VCaP (cell line): Measurements from ENCODE around the gene ZNF710.
A peak's percentile ranks its signal among the peaks of the same experiment; 100 is the strongest.

Experiments
- H3K27ac ChIP-seq: fragments of 450-650 bp; 2 replicates; pipeline ENCODE4 v1.5.1; 2017
- TF ChIP-seq, protein P1 (sequence below): fragments of 450-650 bp; conservative IDR thresholded peaks from 2 replicates; pipeline ENCODE4 v1.5.1; 2017; ENCODE audit warnings: mild to moderate bottlenecking, moderate library complexity

Gene ZNF710

DNA sequence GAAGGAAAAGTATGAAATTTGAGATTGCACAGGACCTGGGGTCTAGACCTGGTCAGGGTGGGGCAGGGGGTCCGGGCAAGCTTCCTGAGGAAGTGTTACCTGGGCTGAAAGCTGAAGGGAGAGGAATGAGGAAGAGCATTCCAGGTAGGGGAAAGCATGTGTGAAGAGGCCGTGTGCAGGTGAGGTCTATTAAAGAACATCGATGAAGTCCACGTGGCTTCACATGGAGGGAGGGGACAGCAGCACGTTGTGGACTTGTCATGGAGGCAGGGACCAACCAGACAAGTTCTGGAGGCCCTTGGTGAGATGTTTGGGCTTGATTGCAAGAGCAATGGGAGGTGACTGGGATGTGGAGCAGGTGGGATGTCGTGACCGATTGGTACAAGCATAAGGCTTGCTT is 54.1 kb downstream of the ZNF710 start:
- TF ChIP-seq, protein P1, sequence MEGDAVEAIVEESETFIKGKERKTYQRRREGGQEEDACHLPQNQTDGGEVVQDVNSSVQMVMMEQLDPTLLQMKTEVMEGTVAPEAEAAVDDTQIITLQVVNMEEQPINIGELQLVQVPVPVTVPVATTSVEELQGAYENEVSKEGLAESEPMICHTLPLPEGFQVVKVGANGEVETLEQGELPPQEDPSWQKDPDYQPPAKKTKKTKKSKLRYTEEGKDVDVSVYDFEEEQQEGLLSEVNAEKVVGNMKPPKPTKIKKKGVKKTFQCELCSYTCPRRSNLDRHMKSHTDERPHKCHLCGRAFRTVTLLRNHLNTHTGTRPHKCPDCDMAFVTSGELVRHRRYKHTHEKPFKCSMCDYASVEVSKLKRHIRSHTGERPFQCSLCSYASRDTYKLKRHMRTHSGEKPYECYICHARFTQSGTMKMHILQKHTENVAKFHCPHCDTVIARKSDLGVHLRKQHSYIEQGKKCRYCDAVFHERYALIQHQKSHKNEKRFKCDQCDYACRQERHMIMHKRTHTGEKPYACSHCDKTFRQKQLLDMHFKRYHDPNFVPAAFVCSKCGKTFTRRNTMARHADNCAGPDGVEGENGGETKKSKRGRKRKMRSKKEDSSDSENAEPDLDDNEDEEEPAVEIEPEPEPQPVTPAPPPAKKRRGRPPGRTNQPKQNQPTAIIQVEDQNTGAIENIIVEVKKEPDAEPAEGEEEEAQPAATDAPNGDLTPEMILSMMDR = no peak
- H3K27ac ChIP-seq = peak overlapping the region; percentile 66

DNA sequence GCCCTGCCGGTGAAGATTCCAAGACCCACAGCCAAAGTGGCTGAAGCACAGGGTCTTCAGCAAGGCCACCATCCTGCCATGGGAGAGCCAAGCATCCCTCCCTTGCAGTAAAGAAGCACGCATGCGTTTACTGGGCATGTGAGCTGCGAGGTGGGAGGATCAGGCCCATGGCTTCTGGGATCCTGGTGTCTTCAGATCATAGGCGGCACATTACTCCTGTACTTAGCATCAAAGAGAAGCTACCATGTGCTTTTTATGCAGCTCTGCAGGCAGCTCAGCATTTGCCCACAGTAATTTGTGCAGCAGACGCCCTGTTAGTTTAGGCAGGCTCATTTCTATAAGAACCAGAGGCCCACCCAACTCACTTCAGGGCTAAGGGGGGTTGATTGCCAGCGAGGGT is 55.4 kb downstream of the ZNF710 start:
- H3K27ac ChIP-seq = peak overlapping the region; percentile 6; the same call in 1 of the 2 replicates
- TF ChIP-seq, protein P1 = no peak

DNA sequence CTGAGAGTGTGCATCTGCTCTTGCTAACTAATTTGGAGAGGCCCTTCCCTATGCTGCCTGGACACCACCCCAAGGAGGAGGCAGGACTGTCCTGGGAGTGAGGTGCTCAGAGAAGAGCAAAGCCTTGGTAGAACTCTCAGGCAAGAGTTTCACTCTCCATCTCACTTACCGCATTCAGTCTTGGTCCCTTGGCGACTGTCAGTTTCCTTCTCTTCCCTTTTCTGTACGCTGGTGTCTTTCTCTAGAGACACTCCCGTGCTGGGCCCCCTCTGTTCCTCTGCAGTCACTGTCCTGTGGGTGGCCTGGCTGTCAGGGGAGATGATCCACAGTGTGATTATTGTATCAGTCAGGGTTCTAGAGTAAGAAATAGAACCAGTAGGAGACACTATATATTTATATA is 57.2 kb downstream of the ZNF710 start:
- H3K27ac ChIP-seq = no peak overlapping the region
- TF ChIP-seq, protein P1 = no peak

DNA sequence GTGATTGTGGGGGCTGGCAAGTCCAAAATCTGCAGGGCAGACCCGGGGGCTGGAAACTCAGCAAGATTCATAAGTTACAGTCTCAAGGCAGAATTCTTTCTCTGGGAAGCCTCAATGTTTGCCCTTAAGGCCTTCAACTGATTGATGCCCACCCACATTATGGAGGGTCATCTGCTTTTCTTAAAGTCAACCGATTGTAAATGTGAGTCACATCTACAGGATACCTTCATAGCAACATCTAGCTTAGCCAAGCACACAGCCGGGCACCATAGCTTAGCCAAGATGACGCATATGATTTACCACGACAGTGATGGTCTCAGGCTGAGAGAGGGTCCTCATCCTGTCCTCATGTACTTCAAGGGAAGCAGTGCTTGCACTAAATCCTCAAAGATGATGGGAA is 57.7 kb downstream of the ZNF710 start:
- H3K27ac ChIP-seq = peak overlapping the region; percentile 12; the same call in 1 of the 2 replicates

DNA sequence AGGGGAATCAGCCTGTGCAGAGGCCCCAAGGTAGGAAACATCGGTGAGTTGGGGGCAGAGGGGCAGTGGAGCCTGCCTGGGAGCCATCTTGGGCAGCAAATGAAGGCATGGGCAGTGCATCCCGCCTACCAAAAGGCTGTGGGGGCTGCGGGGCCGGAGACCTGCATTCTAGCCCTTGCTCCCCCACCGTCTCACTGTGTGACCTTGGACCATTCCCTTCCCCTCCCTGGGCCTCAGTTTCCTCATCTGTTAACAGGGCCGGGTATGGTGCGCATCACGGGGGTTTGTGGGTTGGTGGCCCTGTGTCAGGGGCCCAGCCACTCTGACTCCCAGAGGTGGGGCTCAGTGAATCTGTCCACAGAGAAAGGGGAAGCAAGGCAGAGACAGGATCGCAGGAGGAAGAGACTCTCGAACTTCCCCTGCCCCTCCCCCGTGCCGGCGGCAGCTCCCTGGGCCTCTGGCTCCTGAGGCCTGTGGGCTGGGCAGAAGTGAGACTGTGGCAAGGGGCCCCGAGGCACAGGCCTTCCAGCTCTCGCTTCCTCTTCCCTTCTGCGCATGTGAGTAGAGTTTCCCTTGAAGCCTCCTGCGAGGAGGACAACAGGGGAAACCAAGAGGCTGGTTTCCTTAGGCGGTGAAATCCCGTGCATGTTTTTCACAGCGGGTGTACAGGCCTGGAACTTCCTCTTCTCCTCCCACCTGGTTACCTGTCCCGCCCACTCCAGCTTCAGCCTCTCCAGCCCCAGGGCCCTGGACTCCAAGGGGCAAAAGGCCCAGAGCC is 58.3 kb downstream of the ZNF710 start:
- peak overlapping the region; percentile 12; the same call in 1 of the 2 replicates for H3K27ac ChIP-seq
- TF ChIP-seq, protein P1 = no peak

More for the DNA sequence above, 57.7 kb downstream of the ZNF710 start:
- TF ChIP-seq, protein P1 = no peak

DNA sequence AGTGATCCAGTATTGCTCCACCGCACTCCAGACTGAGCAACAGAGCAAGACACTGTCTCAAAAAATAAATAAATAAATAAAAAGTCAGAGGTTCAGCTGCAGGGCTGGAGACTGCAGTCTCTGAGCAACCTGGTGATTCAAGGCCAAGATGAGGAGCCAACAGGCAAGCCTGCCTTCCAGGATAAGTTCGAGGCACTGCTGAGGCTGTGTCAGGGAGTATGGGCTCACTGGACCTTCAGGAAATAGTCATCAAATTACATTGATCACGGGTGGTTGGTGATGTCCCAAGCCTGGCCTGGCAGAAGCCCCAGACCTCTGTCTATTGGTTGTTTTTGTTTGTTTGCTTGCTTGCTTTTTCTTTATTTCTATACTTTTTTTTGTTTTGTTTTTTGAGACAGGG is 59.7 kb downstream of the ZNF710 start:
- 0 out of 2 replicates have a peak overlapping the region, but pooled peaks have one; percentile 67 for H3K27ac ChIP-seq
- TF ChIP-seq, protein P1 = no peak

DNA sequence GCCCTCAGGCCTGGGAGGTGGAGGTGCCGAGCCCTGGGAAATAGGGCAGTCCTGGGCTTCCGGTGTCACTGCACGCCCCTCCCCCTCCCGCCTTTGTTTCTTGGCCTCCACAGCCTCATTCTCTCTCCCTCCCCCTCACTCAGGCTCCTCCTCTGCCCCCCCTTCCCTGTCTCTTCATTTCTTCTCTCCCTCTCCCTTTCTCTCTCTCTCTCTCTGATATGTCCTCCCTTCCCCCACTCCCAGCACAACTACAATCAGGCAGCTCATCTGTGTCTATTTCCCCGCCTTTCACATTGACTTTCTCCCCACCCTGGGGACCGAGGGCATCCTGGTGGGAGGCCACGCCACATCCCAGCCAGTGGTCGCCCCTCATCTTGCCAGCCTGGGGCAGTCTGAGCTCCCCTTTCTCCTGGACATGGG is 60.9 kb downstream of the ZNF710 start:
- H3K27ac ChIP-seq = peak overlapping the region; percentile 67
- TF ChIP-seq, protein P1 = no peak
